Motor neuron (in vitro differentiated cells): ENCODE results near the gene CD40. TPM values are rescaled to one million over a fixed set of nuclear protein-coding genes. Genes with fewer than 3 reads are reported as not detected.

Experiments used
- ATAC-seq, 8 experiments: fragments of 200-7000 bp; cut with Tn5 transposase; replicated peaks in 6 of 8; 2 replicates each; pipeline ENCODE4 v1.8.0; 2021; ENCODE audit warnings: mild to moderate bottlenecking in 8 of 8, moderate library complexity in 8 of 8
- H3K27ac ChIP-seq, 2 donors: fragments of 250-450 bp; sonication (Bioruptor Pico); 2 replicates each; pipeline ENCODE4 v1.9.0; 2021; ENCODE audit warnings: antibody characterized with exemption in 2 of 2, mild to moderate bottlenecking in 2 of 2, moderate library complexity in 1 of 2
- H3K4me1 ChIP-seq, 2 donors: fragments of 250-450 bp; sonication (Bioruptor Pico); replicated peaks in 1 of 2; 2 replicates each; pipeline ENCODE4 v1.6.1; 2021; ENCODE audit warnings: antibody characterized with exemption in 2 of 2, mild to moderate bottlenecking in 2 of 2, moderate library complexity in 1 of 2
- H3K4me3 ChIP-seq, 5 donors: fragments of 250-450 bp; sonication (Bioruptor Pico); 2 replicates each; pipeline ENCODE4 v1.9.0; 2021; ENCODE audit warnings: antibody characterized with exemption in 5 of 5, mild to moderate bottlenecking in 5 of 5, moderate library complexity in 4 of 5
- WGBS, 10 experiments: fragments of 450-650 bp; shearing (Covaris generic); methylation state at CpG; one replicate each; pipeline ENCODE4 v1.0.0; 2022; 5-methylcytosine and 5-hydroxymethylcytosine counted together
- in situ Hi-C, 9 experiments: fragments of 400-800 bp; cut with MboI; loops; one replicate each; pipeline ENCODE4 v1.15.0; 2021; ENCODE audit warnings: low sequenced_read_pairs in 9 of 9, low pct_unique_long_range_greater_than_20kb in 2 of 9; ENCODE audit not compliant: unreplicated experiment in 9 of 9
- total RNA-seq, 8 experiments: library from RNA; unstranded; fragments of 300-600 nt; gene quantifications; 2 replicates each; pipeline versions ENCODE4 v1.2.3 to v1.2.4, GENCODE V29; 2022

Gene CD40
- total RNA-seq, 8 experiments from 2014 or later: 0.11 to 4.6 (median 1.1) TPM

DNA sequence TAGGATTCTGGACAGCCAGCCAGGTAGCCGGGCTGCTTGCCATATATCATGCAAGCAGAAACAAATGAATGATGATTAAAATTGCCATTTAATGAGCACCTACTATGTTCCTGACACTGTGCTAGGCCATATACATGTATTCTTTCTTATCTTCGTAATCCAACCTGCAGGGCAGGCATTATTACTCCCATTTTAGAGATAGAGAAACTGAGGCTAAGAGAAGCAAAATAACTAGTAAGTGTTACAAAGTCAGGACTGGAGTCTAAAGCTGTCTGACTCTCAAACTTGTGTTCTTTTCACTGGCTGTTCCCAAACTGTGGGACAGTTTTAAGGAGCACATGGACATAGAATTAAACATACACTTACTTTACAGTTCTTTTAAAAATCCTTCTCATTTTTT is 2.0 kb downstream of the CD40 start:
- Histone ChIP-seq H3K4me3 (no peak overlapping the region), H3K4me1 (peaks cover 0 to 4% of the 10 kb centered on the region in 2 donors), H3K27ac (no peak overlapping the region)
- 58 to 100% (median 96%) methylated on average over 1 to 2 of the region's 2 CpGs; no CpG with 5 or more reads in 1 of the 10 experiments for WGBS, 10 experiments
- no peak for ATAC-seq
- in situ Hi-C loops: no loop called here

DNA sequence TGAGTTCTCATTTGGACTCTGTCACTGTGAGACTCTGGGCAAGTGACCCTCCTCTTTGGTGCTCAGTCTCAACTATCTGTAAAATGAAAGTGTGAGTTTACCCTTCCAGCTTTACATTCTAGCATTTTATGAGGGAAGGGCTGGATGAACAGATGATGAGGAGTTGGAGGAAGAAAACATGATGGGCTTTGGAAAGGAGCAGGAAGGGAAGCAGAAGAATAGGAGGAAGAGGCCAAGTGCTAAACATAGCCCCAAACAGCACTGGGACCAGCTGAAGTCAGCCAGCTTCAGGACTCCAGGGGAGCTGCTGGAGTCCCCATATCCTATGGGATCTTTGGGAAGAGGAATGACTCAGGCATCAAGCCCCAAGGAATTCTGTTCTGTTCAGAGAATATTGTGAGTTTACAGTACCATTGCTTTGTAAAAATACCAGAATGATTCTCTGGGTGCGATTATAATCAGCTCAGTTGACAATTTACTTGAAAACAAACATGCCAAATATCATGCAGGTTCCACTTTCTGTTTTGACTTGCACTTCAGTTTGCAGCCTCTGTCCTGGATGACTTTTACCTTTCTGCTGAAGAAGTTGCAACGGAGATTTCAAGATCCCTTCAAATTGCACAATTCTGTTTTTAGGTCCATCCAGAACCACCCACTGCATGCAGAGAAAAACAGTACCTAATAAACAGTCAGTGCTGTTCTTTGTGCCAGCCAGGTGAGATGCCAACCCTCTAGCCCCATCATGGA is 3.2 kb downstream of the CD40 start:
- ATAC-seq: no peak
- in situ Hi-C loops: no loop called here

GRCh38 chr20:46122071-46122470 is 4.0 kb downstream of the CD40 start:
- 33 to 100% (median 71%) methylated on average over 1 to 11 of the region's 11 CpGs; no CpG with 5 or more reads in 1 of the 10 experiments for WGBS, 10 experiments
- no peak for ATAC-seq
- Histone ChIP-seq H3K27ac (no peak overlapping the region), H3K4me1 (peaks cover 3 to 9% of the 10 kb centered on the region in 2 donors), H3K4me3 (no peak overlapping the region)
- in situ Hi-C loops: no loop called here

More for the DNA sequence above, 3.2 kb downstream of the CD40 start:
- peaks cover 3 to 9% of the 10 kb centered on the region in 2 donors for H3K4me1 ChIP-seq
- H3K27ac ChIP-seq: no peak overlapping the region
- 67 to 100% (median 80%) methylated on average over 1 to 2 of the region's 2 CpGs; no CpG with 5 or more reads in 3 of the 10 experiments for WGBS, 10 experiments
- no peak overlapping the region for H3K4me3 ChIP-seq

DNA sequence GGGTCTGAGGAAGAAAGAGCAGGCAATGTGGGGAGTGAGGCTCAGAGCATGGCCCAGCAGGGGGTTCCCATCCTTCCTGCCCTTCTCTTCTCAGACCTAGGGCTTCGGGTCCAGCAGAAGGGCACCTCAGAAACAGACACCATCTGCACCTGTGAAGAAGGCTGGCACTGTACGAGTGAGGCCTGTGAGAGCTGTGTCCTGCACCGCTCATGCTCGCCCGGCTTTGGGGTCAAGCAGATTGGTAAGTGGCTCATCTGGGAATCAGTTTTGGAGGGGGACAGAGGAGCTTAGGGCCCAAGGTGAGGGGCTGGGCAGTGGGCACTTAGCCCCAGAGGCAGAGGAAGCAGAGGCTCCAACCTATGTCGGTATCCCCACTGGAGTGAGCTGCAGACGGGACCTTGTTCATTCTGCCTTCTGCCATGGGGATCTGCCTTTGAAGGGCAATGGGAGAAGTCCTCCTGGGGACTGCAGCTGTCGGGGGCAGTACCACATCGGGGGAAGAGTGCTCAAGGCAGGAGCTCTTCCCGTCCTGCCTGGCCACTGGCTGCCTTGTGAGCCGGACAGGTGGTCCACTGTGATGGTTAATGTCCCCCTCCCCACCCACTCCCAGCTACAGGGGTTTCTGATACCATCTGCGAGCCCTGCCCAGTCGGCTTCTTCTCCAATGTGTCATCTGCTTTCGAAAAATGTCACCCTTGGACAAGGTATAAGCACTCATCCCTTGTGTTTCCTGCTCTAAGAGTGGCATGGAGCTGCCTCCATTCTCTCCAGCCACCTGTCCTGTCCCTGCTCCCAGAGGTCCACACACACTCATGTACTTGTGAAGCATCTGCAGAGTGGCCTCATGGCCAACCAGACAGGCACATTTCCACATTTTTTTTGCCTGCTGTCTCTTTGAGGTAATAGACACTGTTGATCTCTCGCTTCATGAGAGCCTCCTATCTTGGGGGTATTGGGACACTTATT is 4.7 kb downstream of the CD40 start:
- in situ Hi-C loops: no loop called here
- H3K4me1 ChIP-seq: peaks cover 3 to 7% of the 10 kb centered on the region in 2 donors
- no peak for ATAC-seq
- 44 to 93% (median 73%) methylated on average over 1 to 12 of the region's 15 CpGs; no CpG with 5 or more reads in 2 of the 10 experiments for WGBS, 10 experiments
- no peak overlapping the region for H3K27ac ChIP-seq
- no peak overlapping the region for H3K4me3 ChIP-seq

- no peak overlapping the region for H3K27ac ChIP-seq
- no peak overlapping the region for H3K4me3 ChIP-seq
- in situ Hi-C loops: no loop called here
- ATAC-seq: no peak
- peaks cover 3 to 6% of the 10 kb centered on the region in 2 donors for H3K4me1 ChIP-seq
- WGBS, 10 experiments: 57 to 100% (median 76%) methylated on average over 1 to 6 of the region's 11 CpGs; no CpG with 5 or more reads in 1 of the 10 experiments
Measured at GRCh38 chr20:46123482-46124245, 5.5 kb downstream of the CD40 start.

DNA sequence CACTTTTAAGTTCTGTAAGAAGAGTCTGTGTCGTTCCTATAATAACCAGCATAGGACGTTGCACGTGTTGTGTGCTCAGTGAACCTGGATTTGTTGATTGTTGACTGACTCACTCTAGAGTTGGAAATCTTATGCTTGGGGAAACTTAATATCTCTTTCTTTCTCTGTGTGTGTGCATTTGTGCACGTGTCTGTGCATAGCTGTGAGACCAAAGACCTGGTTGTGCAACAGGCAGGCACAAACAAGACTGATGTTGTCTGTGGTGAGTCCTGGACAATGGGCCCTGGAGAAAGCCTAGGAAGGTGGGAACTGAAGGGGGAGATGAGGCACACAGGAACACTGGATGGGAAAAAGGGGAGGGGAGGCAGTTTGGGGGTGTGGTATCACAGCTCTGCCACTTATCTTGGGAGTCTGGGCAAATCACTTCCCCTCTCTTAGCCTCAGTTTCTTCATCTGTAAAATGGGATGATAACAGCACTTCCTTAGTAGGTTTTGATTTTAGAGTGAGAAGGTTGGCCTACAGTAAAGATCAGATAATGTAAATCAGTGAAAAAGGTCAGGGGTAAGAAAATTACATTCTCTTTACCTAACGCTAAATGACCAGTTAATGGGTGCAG is 8.4 kb downstream of the CD40 start:
- WGBS, 10 experiments: 40 to 100% (median 84%) methylated on average over 1 to 5 of the region's 5 CpGs; no CpG with 5 or more reads in 2 of the 10 experiments
- no peak overlapping the region for H3K4me3 ChIP-seq
- H3K4me1 ChIP-seq: peaks cover 15 to 16% of the 10 kb centered on the region in 2 donors
- H3K27ac ChIP-seq: no peak overlapping the region
- in situ Hi-C loops: loop anchor here in 7 of 9 experiments (25.0 kb wide), 4 partner anchors 186 to 561 kb away; partner anchors contain the start of genes CDH22 (in 4 of the 7) and TP53RK (in 1 of the 7)
- no peak for ATAC-seq

- ATAC-seq: no peak
- Histone ChIP-seq H3K4me1 (peaks cover 15 to 16% of the 10 kb centered on the region in 2 donors), H3K4me3 (no peak overlapping the region), H3K27ac (no peak overlapping the region)
- 41 to 100% (median 79%) methylated on average over 1 to 11 of the region's 11 CpGs for WGBS, 10 experiments
- in situ Hi-C loops: loop anchor here in 7 of 9 experiments (25.0 kb wide), 4 partner anchors 185 to 560 kb away; partner anchors contain the start of genes CDH22 (in 4 of the 7) and TP53RK (in 1 of the 7)
Measured at GRCh38 chr20:46127396-46128010, 9.4 kb downstream of the CD40 start.

- ATAC-seq: peak; percentile 28 to 74 (median 50)
- no peak overlapping the region for H3K4me3 ChIP-seq
- peaks cover 15 to 16% of the 10 kb centered on the region in 2 donors for H3K4me1 ChIP-seq
- in situ Hi-C loops: loop anchor here in 7 of 9 experiments (25.0 kb wide), 4 partner anchors 184 to 559 kb away; partner anchors contain the start of genes CDH22 (in 4 of the 7) and TP53RK (in 1 of the 7)
- no peak overlapping the region for H3K27ac ChIP-seq
- 27 to 100% (median 60%) methylated on average over 1 to 6 of the region's 16 CpGs; no CpG with 5 or more reads in 5 of the 10 experiments for WGBS, 10 experiments
Measured at GRCh38 chr20:46128310-46129151, 10.4 kb downstream of the CD40 start.

DNA sequence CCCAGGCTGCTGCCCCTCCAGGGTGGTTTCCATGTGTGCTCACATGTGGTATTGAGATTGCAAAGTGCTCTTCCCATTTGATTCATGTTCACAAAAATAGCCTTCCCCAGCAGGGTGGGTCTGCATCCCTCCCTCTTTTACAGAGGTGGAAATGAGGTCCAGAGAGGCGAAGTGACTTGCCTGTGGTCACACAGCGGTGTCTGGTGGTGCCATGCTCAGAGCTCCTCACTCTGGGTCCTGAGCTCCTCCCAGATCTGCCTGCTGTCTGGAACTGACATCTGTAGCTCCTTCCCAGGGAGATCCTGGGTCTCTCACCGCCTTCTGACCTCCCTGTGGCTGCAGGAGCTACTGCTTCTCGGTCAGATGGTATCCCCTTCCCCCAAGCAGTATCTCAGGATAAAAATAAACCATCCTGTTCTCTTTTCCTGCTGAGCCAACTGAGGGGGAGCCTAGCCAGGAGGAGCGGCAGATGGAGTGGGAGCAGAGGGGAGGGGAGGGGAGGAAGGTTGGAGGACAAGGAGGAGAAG is 11.9 kb downstream of the CD40 start:
- H3K27ac ChIP-seq: no peak overlapping the region
- in situ Hi-C loops: loop anchor here in 7 of 9 experiments (10.0 to 25.0 kb wide), 5 partner anchors 182 to 557 kb away; partner anchors contain the start of genes CDH22 (in 4 of the 7) and TP53RK (in 1 of the 7)
- 0 to 60% (median 10%) methylated on average over 1 of the region's 5 CpGs; no CpG with 5 or more reads in 6 of the 10 experiments for WGBS, 10 experiments
- no peak overlapping the region for H3K4me3 ChIP-seq
- peaks cover 15 to 16% of the 10 kb centered on the region in 2 donors for H3K4me1 ChIP-seq
- peak in 6 of 8 experiments; percentile 24 to 58 (median 40) for ATAC-seq

DNA sequence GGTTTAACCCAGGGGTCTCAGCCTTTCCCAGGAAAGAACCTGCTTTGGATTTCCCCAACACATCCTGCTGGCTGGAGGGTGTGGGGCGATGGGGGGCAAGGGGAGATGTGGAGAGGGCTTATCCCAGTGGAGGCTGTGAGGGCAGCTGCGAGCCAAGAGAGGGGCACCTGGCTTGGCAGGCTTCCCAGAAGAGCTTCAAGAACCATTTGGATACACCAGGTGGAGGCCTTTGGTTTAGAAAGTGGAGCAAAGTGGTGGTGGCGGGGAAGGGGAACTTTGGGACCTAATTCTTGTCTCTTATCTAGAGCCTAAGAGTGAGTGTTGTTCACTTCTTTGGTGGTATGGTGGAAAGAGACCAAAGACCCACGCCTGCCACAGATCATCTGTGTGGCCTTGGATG is 12.4 kb downstream of the CD40 start:
- WGBS, 10 experiments: 80 to 100% (median 86%) methylated on average over 1 to 2 of the region's 4 CpGs; no CpG with 5 or more reads in 7 of the 10 experiments
- Histone ChIP-seq H3K4me3 (no peak overlapping the region), H3K27ac (no peak overlapping the region), H3K4me1 (peaks cover 15% of the 10 kb centered on the region in 2 donors)
- ATAC-seq: no peak
- in situ Hi-C loops: loop anchor here in 7 of 9 experiments (10.0 to 25.0 kb wide), 5 partner anchors 182 to 557 kb away; partner anchors contain the start of genes CDH22 (in 4 of the 7) and TP53RK (in 1 of the 7)
